GM18519 (cell line): ENCODE data around the gene PJVK.
"Not testable (repeated sequence)": the region's sequence is repeated elsewhere in the genome, so short reads cannot be mapped to it uniquely, and the experiment has no call there.

Experiments used
- ATAC-seq: cut with Tn5 transposase; IDR thresholded peaks from one replicate; pipeline ENCODE4 v1.9.1; 2021; ENCODE audit warnings: mild to moderate bottlenecking, moderate library complexity; ENCODE audit not compliant: unreplicated experiment, low FRiP score

Gene PJVK

DNA sequence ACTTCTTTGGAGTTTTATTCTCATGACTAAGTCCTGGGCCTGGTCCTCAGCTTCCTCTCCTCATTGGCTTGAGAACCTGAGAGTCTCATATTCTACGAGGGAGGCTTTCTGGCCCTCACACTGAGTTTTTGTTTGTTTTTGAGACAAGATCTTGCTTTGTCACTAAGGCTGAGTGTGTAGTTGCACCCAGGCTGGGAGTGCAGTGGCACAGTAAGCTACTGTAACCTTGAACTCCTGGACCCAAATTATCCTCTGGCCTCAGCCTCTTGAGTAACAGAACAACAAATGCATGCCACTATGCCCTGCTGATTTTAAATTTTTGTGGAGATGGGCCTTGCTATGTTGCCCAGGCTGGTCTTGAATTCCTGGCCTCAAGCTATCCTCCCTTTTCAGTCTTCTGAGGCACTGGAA, 22.8 kb upstream of the PJVK start:
- ATAC-seq: no peak

DNA sequence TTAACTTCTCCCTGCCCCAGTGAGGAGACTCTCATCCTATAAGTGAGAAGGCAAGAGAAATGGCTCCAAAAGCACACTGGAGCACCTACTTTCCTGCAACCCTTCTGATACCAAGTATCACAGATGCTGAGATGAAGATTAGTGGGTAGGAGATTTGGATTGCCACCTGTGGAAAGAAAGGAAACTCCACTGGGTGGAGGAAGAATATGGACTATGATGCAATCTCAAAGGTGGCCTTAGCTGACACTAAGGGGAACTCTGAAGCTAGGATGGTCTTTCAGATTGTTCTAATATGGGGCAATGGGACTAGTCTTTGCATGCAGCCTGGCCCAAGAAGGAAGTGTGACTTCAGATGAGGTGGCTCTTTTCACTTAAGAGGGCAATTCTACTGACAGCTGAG, 21.8 kb upstream of the PJVK start:
- ATAC-seq: no peak

- no peak for ATAC-seq
Measured at GRCh38 chr2:178436662-178437061, 14.5 kb upstream of the PJVK start.

DNA sequence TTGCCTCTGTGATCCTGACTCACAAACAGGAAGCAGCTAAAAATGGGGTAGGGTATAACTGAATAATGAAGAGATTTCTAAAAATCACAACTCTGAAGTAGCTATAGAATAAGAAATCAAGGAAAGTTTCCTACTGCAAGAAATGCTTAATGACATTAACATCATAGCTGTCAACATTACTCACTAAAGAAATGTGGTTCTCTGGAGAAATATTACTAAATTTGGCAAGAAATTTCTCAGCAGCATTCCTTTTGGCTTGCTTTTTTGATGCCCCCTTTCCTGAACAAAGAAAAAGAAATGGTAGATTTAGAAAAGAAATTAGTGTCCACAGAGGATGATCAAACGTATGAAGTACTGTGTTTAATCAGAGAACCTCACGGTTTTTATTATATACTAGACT, 9.8 kb upstream of the PJVK start:
- ATAC-seq: no peak

DNA sequence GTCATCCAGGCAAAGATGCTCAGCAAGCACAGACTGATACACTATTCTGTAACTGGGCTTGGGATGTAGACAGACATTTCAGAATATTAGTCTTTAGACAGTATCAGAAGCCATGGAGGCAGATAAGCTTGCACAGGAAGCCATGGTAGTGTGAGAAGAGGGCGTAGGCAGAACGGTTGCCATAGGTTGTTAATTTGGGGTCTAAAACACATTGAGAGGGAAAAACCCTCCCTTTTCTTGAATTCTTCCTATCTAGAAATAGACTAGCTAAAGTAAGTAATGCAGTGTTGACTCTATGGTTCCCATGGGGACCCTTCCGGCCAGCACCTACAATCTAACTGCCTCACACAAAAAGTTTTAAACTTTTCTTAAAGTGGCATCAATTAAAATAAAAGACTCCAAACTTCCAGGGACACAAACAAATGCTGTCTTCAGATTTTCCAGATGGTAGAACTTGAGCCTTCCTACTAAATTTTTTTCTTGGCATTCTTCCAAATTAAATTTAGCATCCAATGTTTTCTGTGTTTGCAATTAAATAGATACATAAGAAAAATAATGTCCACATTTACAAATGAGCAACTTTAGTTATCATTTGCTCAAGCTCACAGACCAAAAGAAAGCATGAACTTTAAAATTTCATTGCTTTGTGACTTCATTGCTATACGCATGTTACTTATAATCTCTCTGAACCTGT, 2.1 kb upstream of the PJVK start:
- ATAC-seq: no peak

DNA sequence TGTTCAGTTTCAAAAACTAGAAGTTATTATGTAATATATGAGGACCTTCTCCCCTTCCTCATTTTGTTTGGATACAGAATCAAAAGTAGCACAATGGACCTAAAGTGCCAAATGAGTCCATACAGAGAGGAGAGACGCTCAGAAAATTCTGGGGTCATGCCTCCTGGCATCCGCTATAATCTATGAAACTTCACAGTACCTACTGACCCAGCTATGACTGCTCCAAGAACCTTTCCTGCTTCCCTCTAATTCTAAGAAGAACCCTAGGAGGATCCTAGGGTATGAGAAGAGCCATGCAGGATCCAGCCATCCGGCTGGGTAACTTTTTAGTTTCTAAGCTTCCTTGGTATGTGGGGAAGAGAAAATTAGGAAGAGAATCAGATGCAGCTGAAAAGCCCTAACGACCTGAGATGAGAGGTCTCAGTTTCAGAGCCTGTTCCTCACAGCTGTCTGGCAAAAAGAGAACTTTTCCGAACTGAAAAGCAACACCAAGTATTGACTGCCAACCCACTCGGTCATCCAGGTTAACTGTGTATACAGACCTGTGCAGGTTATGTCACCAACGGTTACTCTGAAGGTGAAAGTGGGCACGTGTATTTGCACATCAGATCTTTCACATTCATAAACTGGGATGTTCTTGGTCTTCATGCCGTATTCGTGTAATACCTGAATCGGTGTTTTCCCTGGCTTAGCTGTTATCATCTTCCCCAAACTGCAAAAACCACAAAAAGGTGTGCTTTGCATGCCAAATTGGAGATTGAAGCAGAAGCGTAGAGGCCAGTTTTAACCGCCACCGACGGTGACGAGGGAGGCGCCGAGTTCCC, 1.3 kb upstream of the PJVK start:
- ATAC-seq: peak; percentile 4

DNA sequence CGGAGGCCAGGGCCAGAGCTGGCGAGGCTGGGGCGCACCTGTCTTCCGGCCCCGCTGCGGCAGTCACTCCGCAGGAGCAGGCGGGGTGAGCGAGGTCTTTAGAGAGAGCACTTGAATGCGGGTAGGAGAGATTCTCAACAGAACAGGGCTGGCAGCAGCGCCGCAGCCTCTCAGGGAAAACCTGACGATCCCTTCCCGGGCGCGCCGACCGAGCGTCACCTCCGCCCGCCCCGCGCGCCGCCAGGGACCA, 729 bp upstream of the PJVK start:
- ATAC-seq: peak; percentile 33

GRCh38 chr2:178452334-178452733, 1.2 kb downstream of the PJVK start:
- ATAC-seq: no peak

- no peak for ATAC-seq
Measured at GRCh38 chr2:178452870-178453269, 1.7 kb downstream of the PJVK start.

GRCh38 chr2:178455947-178456346, 4.8 kb downstream of the PJVK start:
- no peak for ATAC-seq

DNA sequence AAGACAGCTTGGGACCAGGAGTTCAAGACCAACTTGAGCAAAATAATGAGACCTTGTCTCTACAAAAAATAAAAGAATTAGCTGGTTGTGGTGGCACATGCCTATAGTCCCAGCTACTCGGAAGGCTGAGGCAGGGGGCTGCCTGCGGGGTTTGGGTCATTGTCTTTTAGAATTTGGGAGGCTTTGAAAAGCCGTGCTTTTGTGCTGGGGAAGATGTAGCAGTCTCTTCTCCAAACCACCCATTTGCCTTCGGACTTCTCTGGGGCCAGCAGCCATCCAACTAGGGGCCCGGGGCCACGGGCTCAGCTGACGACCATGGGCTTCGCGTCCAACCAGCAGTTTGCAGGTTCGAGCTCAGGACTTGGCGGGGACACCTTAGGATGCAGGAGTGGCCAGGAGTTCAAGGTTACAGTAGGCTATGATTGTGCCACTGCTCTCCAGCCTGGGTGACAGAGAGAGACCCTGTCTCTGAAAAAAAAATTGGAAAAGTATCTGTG, 6.3 kb downstream of the PJVK start:
- ATAC-seq: no peak

GRCh38 chr2:178469219-178469849, 18.2 kb downstream of the PJVK start:
- no peak for ATAC-seq

GRCh38 chr2:178471313-178471712, 20.1 kb downstream of the PJVK start:
- not testable (repeated sequence) for ATAC-seq

GRCh38 chr2:178473373-178473772, 22.2 kb downstream of the PJVK start:
- no peak for ATAC-seq

DNA sequence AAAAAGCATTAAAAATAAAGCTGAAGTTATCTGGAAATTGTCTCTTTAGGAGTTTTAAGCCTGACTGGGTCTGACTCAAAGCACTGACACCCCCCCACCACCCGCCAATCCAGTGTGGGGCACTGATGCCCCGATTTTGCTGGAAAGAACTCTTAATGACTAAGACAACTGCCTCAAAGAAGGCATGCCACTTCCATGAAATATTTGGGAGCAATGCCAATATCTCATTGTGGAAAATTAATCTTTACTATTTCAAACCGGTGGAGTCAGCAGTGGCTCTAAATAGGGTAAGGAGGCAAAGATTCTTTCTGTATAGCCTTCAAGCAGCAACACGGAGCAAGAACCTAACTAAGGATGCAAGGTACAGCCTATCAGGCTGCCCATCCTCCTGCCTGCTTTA, 22.8 kb downstream of the PJVK start:
- ATAC-seq: no peak

GRCh38 chr2:178474560-178474959, 23.4 kb downstream of the PJVK start:
- no peak for ATAC-seq

DNA sequence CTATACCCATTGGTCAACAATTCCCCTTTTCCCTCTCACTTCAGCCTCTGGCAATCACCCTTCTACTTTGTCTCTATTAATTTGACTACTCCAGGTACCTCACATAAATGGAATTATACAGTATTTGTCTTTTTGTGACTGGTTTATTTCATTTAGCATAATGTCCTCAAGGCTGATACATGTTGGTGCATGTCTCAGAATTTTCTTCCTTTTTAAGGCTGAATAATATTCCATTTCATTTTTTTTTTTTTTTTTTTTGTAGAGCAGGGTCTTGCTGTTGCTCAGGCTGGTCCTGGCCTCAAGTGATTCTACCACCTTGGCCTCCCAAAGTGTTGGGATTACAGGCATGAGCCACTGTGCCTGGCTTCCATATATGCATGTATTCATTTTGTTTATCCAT, 25.3 kb downstream of the PJVK start:
- ATAC-seq: no peak

DNA sequence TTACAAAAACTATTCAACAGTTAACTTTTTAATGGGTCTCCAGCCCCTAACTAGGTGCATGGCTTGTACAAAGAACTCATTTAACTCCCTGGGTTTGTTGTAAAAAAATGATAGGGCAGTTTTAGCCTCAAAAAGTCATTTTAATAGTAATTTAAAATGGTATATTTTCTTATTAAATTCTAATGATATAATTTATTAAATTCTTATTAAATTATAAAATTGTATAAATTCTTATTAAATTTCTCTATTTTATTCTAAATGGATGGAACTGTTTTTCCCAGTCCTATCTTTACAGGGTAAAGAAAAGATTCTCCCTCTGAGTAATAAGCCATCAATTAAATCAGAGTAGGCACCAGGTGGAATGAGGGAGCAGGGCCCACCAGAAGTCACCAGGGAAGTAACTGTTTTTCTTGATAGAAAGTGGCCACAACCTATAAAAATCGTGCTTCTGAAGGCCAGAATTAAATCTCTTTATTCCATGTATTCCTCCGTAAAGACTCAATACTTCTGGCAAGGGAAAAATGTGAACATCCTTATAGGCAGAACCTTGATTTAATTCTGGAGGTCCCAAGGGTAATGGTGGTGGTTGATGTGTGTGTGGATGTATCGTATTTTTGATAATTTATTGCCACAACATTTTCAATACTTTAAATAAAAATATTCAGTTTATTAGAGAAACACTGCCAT, 26.4 kb downstream of the PJVK start:
- ATAC-seq: no peak

DNA sequence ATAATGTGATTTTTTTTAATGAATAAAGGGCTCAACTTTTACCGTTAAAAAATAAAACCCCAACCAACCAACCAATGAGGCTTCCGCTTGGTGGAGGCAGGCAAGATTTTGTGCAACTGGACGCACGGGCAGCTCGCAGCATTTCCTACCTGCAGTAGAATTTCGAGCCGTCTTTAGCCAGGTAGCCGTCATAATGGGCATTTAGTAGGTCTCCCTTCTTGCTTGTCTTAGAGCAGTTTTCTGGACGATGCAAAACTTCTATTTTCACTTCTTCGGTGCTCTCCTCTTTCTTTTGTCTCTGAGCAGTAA, 26.9 kb downstream of the PJVK start:
- no peak for ATAC-seq

DNA sequence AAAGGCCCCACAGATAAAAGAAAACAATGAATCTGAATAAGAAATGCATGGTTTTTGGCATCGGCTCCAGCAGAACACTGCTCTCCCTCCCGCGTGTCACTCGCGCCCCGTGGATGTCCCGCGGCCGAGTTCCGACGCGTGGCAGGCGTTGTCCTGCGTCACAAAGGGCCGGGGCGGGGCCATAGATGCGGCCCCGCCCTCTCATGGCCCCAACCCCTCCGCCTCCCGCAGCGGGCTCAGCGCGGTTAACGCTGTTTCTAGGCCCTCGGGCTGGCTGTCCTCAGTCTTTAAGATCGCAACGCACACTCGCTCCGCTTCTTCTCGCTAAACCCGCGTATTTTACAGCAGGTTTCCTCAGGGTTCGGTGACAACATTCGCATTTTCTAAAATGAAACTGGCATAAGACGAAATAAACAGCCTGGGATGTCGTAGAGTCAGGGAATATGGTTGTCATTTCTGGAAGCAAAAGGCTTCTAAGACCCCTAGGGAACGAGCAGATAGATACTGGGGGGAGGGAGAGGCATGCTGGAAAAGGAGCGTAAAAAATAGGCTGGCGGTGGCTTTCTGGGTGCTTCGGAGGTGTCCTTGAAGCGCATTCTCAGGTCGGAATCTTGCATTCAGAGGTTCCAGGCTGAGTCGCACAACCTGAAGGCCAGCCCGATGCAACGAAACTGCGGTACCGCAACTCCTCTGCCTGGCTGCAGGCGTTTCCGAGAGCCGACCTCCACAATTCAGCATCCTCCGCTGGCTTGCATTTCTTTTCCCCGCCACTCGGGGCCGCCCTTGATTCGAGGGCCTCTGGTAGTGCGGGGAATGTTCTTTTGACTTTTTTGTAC, 27.5 kb downstream of the PJVK start, which contains the start of gene FKBP7:
TSS of gene FKBP7 (minus strand) at position 162 of the 836 bp plus-strand sequence. CDS start at position 61, 101 bp downstream.
- ATAC-seq: peak; percentile 37
